HepG2 (cell line): ENCODE data around the gene PROC. TPM values are rescaled to one million over a fixed set of nuclear protein-coding genes. Genes with fewer than 3 reads are reported as not detected.
A peak's percentile ranks its signal among the peaks of the same experiment; 100 is the strongest.

Experiments used
- HDAC1 ChIP-seq: sonication (generic); formaldehyde crosslinking; IDR thresholded peaks from 2 replicates; pipeline ENCODE4 v1.5.1; 2020; ENCODE audit warnings: mild to moderate bottlenecking, missing genetic modification reagents
- HOXD1 ChIP-seq: sonication (generic); formaldehyde crosslinking; IDR thresholded peaks from 2 replicates; pipeline ENCODE4 v1.5.0; 2020; ENCODE audit warnings: missing genetic modification reagents
- MAF1 ChIP-seq: sonication (generic); formaldehyde crosslinking; IDR thresholded peaks from 2 replicates; pipeline ENCODE4 v1.5.0; 2020; ENCODE audit warnings: missing genetic modification reagents, borderline replicate concordance
- MYNN ChIP-seq: sonication (generic); formaldehyde crosslinking; IDR thresholded peaks from 2 replicates; pipeline ENCODE4 v1.4.0; 2020; ENCODE audit warnings: mild to moderate bottlenecking, low read depth, missing genetic modification reagents
- NRL ChIP-seq: sonication (generic); formaldehyde crosslinking; IDR thresholded peaks from 2 replicates; pipeline ENCODE4 v1.5.0; 2020; ENCODE audit warnings: missing genetic modification reagents, mild to moderate bottlenecking, moderate library complexity, borderline replicate concordance
- SETDB1 ChIP-seq: sonication (generic); formaldehyde crosslinking; IDR thresholded peaks from 2 replicates; pipeline ENCODE4 v1.5.1; 2020; ENCODE audit warnings: missing genetic modification reagents, mild to moderate bottlenecking, borderline replicate concordance
- SRSF9 ChIP-seq: fragments of 200-400 bp; formaldehyde crosslinking; IDR thresholded peaks from 2 replicates; pipeline ENCODE4 v1.6.1; 2018; ENCODE audit warnings: borderline replicate concordance, mild to moderate bottlenecking, low read depth, low read length; ENCODE audit not compliant: insufficient read depth, poor library complexity, severe bottlenecking
- ZNF772 ChIP-seq: sonication (generic); formaldehyde crosslinking; IDR thresholded peaks from 2 replicates; pipeline ENCODE4 v1.5.0; 2020; ENCODE audit warnings: mild to moderate bottlenecking, missing genetic modification reagents
- polyA plus RNA-seq, 8 experiments: library from polyadenylated mRNA; depleted of rRNA in 3 of 8; stranded (reverse) in 7 of 8; unstranded in 1 of 8; fragments of >200 nt; fragmentation: Illumina TruSeq in 4 of 8; extraction: Trizol in 4 of 8; gene quantifications; 2 replicates each; pipeline versions ENCODE4 v1.2.1 to v1.2.3, GENCODE V29; 2011 to 2016; ENCODE audit warnings: low read depth in 4 of 8, missing spikeins in 1 of 8, mixed read lengths in 1 of 8; ENCODE audit not compliant: insufficient read depth in 1 of 8
- total RNA-seq, 5 experiments: library from RNA; depleted of rRNA; stranded (reverse); fragments of >200 nt; fragmentation: Illumina TruSeq; extraction: Trizol; gene quantifications; 2 replicates each; pipeline ENCODE4 v1.2.3, GENCODE V29; 2016; ENCODE audit warnings: low read depth in 1 of 5
- TF ChIP-seq, protein P1 (sequence below): sonication (generic); formaldehyde crosslinking; IDR thresholded peaks from 2 replicates; pipeline ENCODE4 v1.9.0; 2021; ENCODE audit warnings: missing genetic modification reagents, borderline replicate concordance
- TF ChIP-seq, protein P2 (sequence below): sonication (generic); formaldehyde crosslinking; IDR thresholded peaks from 2 replicates; pipeline ENCODE4 v1.5.1; 2020; ENCODE audit warnings: missing genetic modification reagents, mild to moderate bottlenecking, borderline replicate concordance
- TF ChIP-seq, protein P3 (sequence below): sonication (generic); formaldehyde crosslinking; IDR thresholded peaks from 2 replicates; pipeline ENCODE4 v1.4.0; 2020; ENCODE audit warnings: missing genetic modification reagents
- TF ChIP-seq, protein P4 (sequence below): sonication (generic); formaldehyde crosslinking; IDR thresholded peaks from 2 replicates; pipeline ENCODE4 v1.5.0; 2020; ENCODE audit warnings: missing genetic modification reagents
- TF ChIP-seq, protein P5 (sequence below): sonication (generic); formaldehyde crosslinking; IDR thresholded peaks from 2 replicates; pipeline ENCODE4 v1.5.0; 2020; ENCODE audit warnings: missing genetic modification reagents
- TF ChIP-seq, protein P6 (sequence below): sonication (generic); formaldehyde crosslinking; IDR thresholded peaks from 2 replicates; pipeline ENCODE4 v1.4.0; 2020; ENCODE audit warnings: missing genetic modification reagents

PROC gene
- total and polyA plus RNA-seq, 2 of the 13 experiments (the other 11 are each of a cell fraction or from before 2014, with no cell fraction given), result 134 to 185 TPM

DNA sequence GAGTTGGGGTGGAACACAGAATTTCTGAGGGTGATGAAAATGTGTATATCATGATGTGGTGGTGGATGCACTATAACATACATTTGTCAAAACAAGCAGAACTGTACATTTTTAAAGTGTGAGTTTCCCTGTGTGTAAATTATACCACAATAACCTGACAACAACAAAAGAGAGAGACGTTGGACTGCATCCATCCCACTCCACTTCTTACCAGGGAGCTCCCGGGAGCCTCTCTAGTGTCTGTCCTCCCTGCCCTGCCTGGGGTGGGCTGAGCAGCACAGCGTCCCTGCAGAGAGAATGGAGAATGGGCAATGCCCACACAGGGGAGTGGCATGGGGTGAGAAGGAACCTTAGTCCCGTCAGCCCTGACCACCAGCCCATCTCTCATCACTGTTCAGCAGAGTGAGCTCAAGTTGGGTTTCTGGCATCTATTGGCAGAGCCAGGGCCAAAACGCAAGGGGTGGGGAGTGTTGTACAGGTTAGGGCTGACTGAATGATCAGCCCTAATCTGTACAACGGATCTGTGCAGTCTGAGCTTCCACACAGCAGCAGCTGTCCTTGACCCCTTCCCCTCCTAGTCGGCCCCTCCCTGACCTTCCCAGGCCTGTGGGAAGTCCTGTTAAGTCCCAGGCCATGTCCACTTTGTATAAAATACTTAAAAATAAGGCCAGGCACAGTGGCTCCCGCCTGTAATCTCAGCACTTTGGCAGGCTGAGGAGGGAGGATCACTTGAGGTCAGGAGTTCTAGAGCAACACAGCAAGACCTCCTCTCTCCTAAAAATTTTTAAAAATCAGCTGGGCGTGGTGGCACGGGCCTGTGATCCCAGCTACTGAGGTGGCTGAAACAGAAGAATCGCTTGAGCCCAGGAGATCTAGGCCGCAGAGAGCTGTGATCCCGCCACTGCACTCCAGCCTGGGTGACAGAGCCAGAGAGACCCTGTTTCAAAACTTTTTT is 3.3 kb upstream of the PROC start (continued):
- TF ChIP-seq, protein P1, sequence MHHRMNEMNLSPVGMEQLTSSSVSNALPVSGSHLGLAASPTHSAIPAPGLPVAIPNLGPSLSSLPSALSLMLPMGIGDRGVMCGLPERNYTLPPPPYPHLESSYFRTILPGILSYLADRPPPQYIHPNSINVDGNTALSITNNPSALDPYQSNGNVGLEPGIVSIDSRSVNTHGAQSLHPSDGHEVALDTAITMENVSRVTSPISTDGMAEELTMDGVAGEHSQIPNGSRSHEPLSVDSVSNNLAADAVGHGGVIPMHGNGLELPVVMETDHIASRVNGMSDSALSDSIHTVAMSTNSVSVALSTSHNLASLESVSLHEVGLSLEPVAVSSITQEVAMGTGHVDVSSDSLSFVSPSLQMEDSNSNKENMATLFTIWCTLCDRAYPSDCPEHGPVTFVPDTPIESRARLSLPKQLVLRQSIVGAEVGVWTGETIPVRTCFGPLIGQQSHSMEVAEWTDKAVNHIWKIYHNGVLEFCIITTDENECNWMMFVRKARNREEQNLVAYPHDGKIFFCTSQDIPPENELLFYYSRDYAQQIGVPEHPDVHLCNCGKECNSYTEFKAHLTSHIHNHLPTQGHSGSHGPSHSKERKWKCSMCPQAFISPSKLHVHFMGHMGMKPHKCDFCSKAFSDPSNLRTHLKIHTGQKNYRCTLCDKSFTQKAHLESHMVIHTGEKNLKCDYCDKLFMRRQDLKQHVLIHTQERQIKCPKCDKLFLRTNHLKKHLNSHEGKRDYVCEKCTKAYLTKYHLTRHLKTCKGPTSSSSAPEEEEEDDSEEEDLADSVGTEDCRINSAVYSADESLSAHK (CRISPR knock-in tag), result no peak
- TF ChIP-seq MYNN (CRISPR knock-in tag), result no peak
- TF ChIP-seq, protein P2, sequence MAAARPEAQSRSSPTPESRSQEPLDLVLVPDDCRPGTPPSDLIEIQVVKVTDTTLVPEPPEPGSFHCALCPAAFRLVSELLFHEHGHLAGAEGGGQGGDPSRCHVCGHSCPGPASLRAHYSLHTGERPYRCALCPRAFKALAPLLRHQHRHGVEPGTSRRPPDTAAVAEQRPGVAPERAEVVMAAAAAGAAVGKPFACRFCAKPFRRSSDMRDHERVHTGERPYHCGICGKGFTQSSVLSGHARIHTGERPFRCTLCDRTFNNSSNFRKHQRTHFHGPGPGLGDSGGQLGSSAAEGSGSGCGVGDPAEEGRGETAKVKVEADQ, result no peak
- TF ChIP-seq, protein P3, sequence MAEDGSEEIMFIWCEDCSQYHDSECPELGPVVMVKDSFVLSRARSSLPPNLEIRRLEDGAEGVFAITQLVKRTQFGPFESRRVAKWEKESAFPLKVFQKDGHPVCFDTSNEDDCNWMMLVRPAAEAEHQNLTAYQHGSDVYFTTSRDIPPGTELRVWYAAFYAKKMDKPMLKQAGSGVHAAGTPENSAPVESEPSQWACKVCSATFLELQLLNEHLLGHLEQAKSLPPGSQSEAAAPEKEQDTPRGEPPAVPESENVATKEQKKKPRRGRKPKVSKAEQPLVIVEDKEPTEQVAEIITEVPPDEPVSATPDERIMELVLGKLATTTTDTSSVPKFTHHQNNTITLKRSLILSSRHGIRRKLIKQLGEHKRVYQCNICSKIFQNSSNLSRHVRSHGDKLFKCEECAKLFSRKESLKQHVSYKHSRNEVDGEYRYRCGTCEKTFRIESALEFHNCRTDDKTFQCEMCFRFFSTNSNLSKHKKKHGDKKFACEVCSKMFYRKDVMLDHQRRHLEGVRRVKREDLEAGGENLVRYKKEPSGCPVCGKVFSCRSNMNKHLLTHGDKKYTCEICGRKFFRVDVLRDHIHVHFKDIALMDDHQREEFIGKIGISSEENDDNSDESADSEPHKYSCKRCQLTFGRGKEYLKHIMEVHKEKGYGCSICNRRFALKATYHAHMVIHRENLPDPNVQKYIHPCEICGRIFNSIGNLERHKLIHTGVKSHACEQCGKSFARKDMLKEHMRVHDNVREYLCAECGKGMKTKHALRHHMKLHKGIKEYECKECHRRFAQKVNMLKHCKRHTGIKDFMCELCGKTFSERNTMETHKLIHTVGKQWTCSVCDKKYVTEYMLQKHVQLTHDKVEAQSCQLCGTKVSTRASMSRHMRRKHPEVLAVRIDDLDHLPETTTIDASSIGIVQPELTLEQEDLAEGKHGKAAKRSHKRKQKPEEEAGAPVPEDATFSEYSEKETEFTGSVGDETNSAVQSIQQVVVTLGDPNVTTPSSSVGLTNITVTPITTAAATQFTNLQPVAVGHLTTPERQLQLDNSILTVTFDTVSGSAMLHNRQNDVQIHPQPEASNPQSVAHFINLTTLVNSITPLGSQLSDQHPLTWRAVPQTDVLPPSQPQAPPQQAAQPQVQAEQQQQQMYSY (CRISPR knock-in tag), result no peak
- TF ChIP-seq, protein P4, sequence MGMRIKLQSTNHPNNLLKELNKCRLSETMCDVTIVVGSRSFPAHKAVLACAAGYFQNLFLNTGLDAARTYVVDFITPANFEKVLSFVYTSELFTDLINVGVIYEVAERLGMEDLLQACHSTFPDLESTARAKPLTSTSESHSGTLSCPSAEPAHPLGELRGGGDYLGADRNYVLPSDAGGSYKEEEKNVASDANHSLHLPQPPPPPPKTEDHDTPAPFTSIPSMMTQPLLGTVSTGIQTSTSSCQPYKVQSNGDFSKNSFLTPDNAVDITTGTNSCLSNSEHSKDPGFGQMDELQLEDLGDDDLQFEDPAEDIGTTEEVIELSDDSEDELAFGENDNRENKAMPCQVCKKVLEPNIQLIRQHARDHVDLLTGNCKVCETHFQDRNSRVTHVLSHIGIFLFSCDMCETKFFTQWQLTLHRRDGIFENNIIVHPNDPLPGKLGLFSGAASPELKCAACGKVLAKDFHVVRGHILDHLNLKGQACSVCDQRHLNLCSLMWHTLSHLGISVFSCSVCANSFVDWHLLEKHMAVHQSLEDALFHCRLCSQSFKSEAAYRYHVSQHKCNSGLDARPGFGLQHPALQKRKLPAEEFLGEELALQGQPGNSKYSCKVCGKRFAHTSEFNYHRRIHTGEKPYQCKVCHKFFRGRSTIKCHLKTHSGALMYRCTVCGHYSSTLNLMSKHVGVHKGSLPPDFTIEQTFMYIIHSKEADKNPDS (CRISPR knock-in tag), result no peak
- peak; percentile 65; the same call in 1 of the 2 replicates for TF ChIP-seq ZNF772 (CRISPR knock-in tag)
- no peak for TF ChIP-seq NRL (CRISPR knock-in tag)
- peak; percentile 80 for TF ChIP-seq HDAC1
- no peak for TF ChIP-seq SETDB1
- TF ChIP-seq HOXD1 (CRISPR knock-in tag), result no peak
- no peak; the same call in 1 of the 2 replicates for TF ChIP-seq MAF1 (CRISPR knock-in tag)
- TF ChIP-seq, protein P5, sequence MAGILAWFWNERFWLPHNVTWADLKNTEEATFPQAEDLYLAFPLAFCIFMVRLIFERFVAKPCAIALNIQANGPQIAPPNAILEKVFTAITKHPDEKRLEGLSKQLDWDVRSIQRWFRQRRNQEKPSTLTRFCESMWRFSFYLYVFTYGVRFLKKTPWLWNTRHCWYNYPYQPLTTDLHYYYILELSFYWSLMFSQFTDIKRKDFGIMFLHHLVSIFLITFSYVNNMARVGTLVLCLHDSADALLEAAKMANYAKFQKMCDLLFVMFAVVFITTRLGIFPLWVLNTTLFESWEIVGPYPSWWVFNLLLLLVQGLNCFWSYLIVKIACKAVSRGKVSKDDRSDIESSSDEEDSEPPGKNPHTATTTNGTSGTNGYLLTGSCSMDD (CRISPR knock-in tag), result no peak
- TF ChIP-seq, protein P6, sequence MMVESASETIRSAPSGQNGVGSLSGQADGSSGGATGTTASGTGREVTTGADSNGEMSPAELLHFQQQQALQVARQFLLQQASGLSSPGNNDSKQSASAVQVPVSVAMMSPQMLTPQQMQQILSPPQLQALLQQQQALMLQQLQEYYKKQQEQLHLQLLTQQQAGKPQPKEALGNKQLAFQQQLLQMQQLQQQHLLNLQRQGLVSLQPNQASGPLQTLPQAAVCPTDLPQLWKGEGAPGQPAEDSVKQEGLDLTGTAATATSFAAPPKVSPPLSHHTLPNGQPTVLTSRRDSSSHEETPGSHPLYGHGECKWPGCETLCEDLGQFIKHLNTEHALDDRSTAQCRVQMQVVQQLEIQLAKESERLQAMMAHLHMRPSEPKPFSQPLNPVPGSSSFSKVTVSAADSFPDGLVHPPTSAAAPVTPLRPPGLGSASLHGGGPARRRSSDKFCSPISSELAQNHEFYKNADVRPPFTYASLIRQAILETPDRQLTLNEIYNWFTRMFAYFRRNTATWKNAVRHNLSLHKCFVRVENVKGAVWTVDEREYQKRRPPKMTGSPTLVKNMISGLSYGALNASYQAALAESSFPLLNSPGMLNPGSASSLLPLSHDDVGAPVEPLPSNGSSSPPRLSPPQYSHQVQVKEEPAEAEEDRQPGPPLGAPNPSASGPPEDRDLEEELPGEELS (CRISPR knock-in tag), result peak; percentile 67
- TF ChIP-seq SRSF9, result no peak
